GM18526 (cell line): Measurements from ENCODE around the gene IL2RG.

Experiments used
- POLR2A ChIP-seq: IDR thresholded peaks from 3 replicates; pipeline ENCODE4 v1.6.1; 2011; ENCODE audit not compliant: insufficient read length; ENCODE audit errors: extremely low read depth

IL2RG gene

GRCh38 chrX:71060127-71060526 lies 51.2 kb downstream of the IL2RG start:
- no peak for TF ChIP-seq POLR2A

GRCh38 chrX:71057848-71058530 lies 53.4 kb downstream of the IL2RG start:
- TF ChIP-seq POLR2A, result no peak
